Activated CD4-positive, alpha-beta memory T cell treated with anti-CD3 and anti-CD28 coated beads for 36 hours (primary cell): ENCODE results near the gene ARHGEF17. TPM values are rescaled to one million over a fixed set of nuclear protein-coding genes. Genes with fewer than 3 reads are reported as not detected.
A peak's percentile ranks its signal among the peaks of the same experiment; 100 is the strongest.

Experiments
- CTCF ChIA-PET: fragments of 350-600 bp; sonication (Branson Sonifier 250); formaldehyde crosslinking; loops from one replicate; lab custom pipeline; 2021; ENCODE audit warnings: antibody characterized with exemption, inconsistent platforms; lab: Charles Lee
- POLR2A ChIA-PET: fragments of 350-600 bp; sonication (Branson Sonifier 250); formaldehyde crosslinking; loops from one replicate; lab custom pipeline; 2021; ENCODE audit warnings: antibody characterized with exemption; lab: Charles Lee
- DNase-seq: peaks from one replicate; pipeline ENCODE4 v3.0.0-alpha.2; 2020
- H3K27ac Mint-ChIP-seq: one replicate; pipeline ENCODE4 v1.8.0; 2021; ENCODE audit warnings: mixed read lengths
- H3K27me3 Mint-ChIP-seq: one replicate; pipeline ENCODE4 v1.8.0; 2021; ENCODE audit warnings: mixed read lengths
- H3K36me3 Mint-ChIP-seq: one replicate; pipeline ENCODE4 v1.8.0; 2021; ENCODE audit warnings: mixed read lengths
- H3K4me1 Mint-ChIP-seq: one replicate; pipeline ENCODE4 v1.8.0; 2021; ENCODE audit warnings: low read depth, mixed read lengths
- H3K4me3 Mint-ChIP-seq: one replicate; pipeline ENCODE4 v1.8.0; 2021; ENCODE audit warnings: mild to moderate bottlenecking, mixed read lengths
- H3K9me3 Mint-ChIP-seq: one replicate; pipeline ENCODE4 v1.8.0; 2021; ENCODE audit warnings: mixed read lengths
- intact Hi-C: fragments of 100-400 bp; cut with micrococcal nuclease; formaldehyde crosslinking; loops from one replicate; pipeline ENCODE4 v1.15.1; 2023
- total RNA-seq, 2 experiments: library from RNA; stranded (reverse); gene quantifications; one replicate each; pipeline ENCODE4 v1.2.3, GENCODE V29; 2021

The ARHGEF17 gene
- total RNA-seq, 2 experiments from 2014 or later, result 0.07 TPM; not detected in 1

DNA sequence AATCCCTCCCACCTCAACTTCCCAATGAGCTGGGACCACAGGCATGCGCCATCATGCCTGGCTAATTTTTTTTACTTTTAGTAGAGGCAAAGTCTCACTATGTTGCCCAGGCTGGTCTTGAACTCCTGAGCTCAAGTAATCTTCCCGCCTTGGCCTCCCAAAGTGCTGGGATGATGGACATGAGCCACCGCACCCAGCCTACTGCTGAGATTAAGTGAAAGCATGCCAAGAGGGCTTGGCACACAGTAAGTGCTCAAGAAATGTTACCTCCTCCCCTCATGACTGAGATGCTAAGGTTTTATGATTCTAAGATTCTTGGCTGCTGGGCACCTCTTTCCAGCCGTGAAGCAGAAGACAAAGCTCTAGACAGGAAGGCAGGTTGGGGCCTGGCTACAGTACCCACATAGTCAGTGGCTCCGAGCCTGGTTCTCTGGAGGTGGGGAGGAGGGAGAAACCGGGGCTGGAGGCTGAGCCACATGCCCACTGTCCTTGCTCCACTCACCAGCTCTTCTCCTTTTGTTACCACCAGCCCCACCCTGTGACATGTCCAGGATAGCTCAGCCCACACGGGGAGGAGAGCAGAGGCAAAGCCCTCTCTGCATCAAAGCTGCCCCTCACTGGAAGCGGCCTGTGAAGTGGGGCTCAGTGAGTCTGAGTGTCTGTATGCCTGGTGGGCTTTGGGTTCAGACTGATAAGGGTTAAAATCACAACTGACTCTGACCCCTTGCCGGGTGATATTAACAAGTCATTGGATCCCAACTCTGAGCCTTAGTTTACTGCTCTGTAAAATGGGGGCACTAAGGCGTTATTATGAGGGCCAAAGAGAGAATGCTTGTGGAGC, 12.9 kb downstream of the ARHGEF17 start:
- ChIA-PET POLR2A (no interaction called here), CTCF (interaction anchor here (0.6 to 1.4 kb wide), 3 partner anchors 14 to 729 kb away, joined by 3 to 5 read pairs (median 3); no protein-coding TSS in a partner anchor)
- no peak for DNase-seq
- H3K4me3 Mint-ChIP-seq, result no peak overlapping the region
- H3K4me1 Mint-ChIP-seq, result peaks cover 6% of the 10 kb centered on the region
- H3K27me3 Mint-ChIP-seq, result no peaks in the 10 kb centered on the region
- intact Hi-C loops, result no loop called here
- no peak overlapping the region for H3K27ac Mint-ChIP-seq
- no peaks in the 10 kb centered on the region for H3K9me3 Mint-ChIP-seq
- no peaks in the 10 kb centered on the region for H3K36me3 Mint-ChIP-seq

GRCh38 chr11:73321604-73322381, 13.7 kb downstream of the ARHGEF17 start:
- intact Hi-C loops, result no loop called here

GRCh38 chr11:73322382-73323306, 14.6 kb downstream of the ARHGEF17 start:
- H3K27ac Mint-ChIP-seq, result no peak overlapping the region
- POLR2A ChIA-PET, result no interaction called here

More at GRCh38 chr11:73321604-73322381, 13.7 kb downstream of the ARHGEF17 start:
- POLR2A ChIA-PET, result no interaction called here
- no peak overlapping the region for H3K27ac Mint-ChIP-seq
- no peak overlapping the region for H3K4me3 Mint-ChIP-seq
- CTCF ChIA-PET, result interaction anchor here (0.5 to 2.5 kb wide), 5 partner anchors 14 to 730 kb away, joined by 3 to 11 read pairs (median 4); no protein-coding TSS in a partner anchor
- DNase-seq, result no peak
- no peaks in the 10 kb centered on the region for H3K9me3 Mint-ChIP-seq
- no peaks in the 10 kb centered on the region for H3K36me3 Mint-ChIP-seq
- H3K27me3 Mint-ChIP-seq, result no peaks in the 10 kb centered on the region
- H3K4me1 Mint-ChIP-seq, result peaks cover 6% of the 10 kb centered on the region

GRCh38 chr11:73323464-73323863, 15.4 kb downstream of the ARHGEF17 start:
- CTCF ChIA-PET, result interaction anchor here (1.6 to 2.5 kb wide), 3 partner anchors 12 to 27 kb away, joined by 4 to 11 read pairs (median 9); no protein-coding TSS in a partner anchor
- DNase-seq, result no peak
- POLR2A ChIA-PET, result no interaction called here
- peaks cover 6% of the 10 kb centered on the region for H3K4me1 Mint-ChIP-seq
- H3K27me3 Mint-ChIP-seq, result no peaks in the 10 kb centered on the region
- H3K36me3 Mint-ChIP-seq, result no peaks in the 10 kb centered on the region
- no peak overlapping the region for H3K4me3 Mint-ChIP-seq
- intact Hi-C loops, result no loop called here
- H3K9me3 Mint-ChIP-seq, result no peaks in the 10 kb centered on the region
- no peak overlapping the region for H3K27ac Mint-ChIP-seq

More at GRCh38 chr11:73322382-73323306, 14.6 kb downstream of the ARHGEF17 start:
- intact Hi-C loops, result no loop called here
- H3K4me1 Mint-ChIP-seq, result peaks cover 6% of the 10 kb centered on the region
- no peak for DNase-seq
- no peaks in the 10 kb centered on the region for H3K27me3 Mint-ChIP-seq
- CTCF ChIA-PET, result interaction anchor here (0.5 to 2.5 kb wide), 5 partner anchors 13 to 679 kb away, joined by 3 to 11 read pairs (median 4); no protein-coding TSS in a partner anchor
- no peaks in the 10 kb centered on the region for H3K36me3 Mint-ChIP-seq
- no peak overlapping the region for H3K4me3 Mint-ChIP-seq
- no peaks in the 10 kb centered on the region for H3K9me3 Mint-ChIP-seq

GRCh38 chr11:73324116-73324515, 16.0 kb downstream of the ARHGEF17 start:
- POLR2A ChIA-PET, result no interaction called here
- Mint-ChIP-seq H3K4me3 (no peak overlapping the region), H3K27ac (no peak overlapping the region), H3K9me3 (no peaks in the 10 kb centered on the region), H3K4me1 (peaks cover 6% of the 10 kb centered on the region), H3K27me3 (no peaks in the 10 kb centered on the region), H3K36me3 (no peaks in the 10 kb centered on the region)
- CTCF ChIA-PET, result interaction anchor here (2.5 kb wide), 1 partner anchor 11 kb away, joined by 11 read pairs; no protein-coding TSS in a partner anchor
- no peak for DNase-seq
- intact Hi-C loops, result no loop called here

GRCh38 chr11:73324665-73325035, 16.6 kb downstream of the ARHGEF17 start:
- DNase-seq, result no peak
- POLR2A ChIA-PET, result no interaction called here
- CTCF ChIA-PET, result interaction anchor here (2.5 kb wide), 1 partner anchor 11 kb away, joined by 11 read pairs; no protein-coding TSS in a partner anchor
- H3K9me3 Mint-ChIP-seq, result no peaks in the 10 kb centered on the region
- intact Hi-C loops, result no loop called here
- peaks cover 6% of the 10 kb centered on the region for H3K4me1 Mint-ChIP-seq
- no peak overlapping the region for H3K27ac Mint-ChIP-seq
- no peaks in the 10 kb centered on the region for H3K27me3 Mint-ChIP-seq
- H3K36me3 Mint-ChIP-seq, result no peaks in the 10 kb centered on the region
- H3K4me3 Mint-ChIP-seq, result no peak overlapping the region

DNA sequence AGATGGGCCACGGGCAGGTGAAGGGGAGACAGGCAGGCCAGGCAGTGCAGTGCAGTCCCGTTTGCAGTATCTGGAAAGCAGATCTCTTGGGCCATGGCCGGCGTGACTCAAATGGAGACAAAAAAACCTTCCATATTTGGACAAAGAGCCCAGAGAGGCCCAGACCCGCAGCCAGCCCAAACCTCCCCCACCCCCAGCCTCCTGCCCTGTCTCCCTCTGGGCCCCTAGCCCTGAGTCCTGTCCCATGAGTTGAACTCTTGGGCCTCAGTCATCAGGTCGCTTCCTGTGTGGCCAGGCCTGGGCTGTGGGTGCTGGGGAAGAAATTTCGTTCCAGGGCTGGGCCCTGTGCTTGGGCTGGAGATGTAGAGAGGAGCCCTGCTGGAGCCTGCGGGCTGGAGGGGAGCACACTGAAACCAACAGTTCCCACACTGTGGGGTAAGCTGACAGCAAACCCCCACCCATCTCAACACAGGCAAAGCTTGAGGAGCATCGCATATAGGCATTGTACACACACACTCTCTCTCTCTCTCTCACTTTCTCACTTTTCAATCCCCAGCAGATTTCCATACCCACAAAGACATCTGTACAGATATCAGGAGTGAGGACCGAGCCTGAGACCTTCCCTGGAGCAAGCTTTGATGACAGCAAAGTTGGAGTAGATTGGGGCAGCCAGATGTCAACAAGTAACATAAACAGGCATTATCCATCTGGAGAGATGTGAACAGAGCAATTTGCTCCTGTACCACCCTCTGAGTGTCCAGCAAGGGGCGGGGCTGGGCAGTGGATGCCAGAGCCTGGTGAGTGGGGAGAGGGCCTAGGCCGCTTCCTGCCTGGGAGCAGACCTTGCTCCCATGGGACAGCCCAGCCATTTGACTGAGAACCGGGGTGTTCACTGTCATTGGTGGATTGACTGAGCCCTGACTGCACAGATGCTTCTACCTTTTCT, 17.2 kb downstream of the ARHGEF17 start:
- no peaks in the 10 kb centered on the region for H3K9me3 Mint-ChIP-seq
- ChIA-PET CTCF (interaction anchor here (1.1 kb wide), 1 partner anchor 11 kb away, joined by 4 read pairs; no protein-coding TSS in a partner anchor), POLR2A (no interaction called here)
- H3K27ac Mint-ChIP-seq, result no peak overlapping the region
- H3K4me3 Mint-ChIP-seq, result no peak overlapping the region
- no peak for DNase-seq
- H3K4me1 Mint-ChIP-seq, result peaks cover 6% of the 10 kb centered on the region
- intact Hi-C loops, result no loop called here
- H3K27me3 Mint-ChIP-seq, result no peaks in the 10 kb centered on the region
- no peaks in the 10 kb centered on the region for H3K36me3 Mint-ChIP-seq

GRCh38 chr11:73326929-73327811, 19.1 kb downstream of the ARHGEF17 start:
- intact Hi-C loops, result no loop called here
- peak; percentile 24 for DNase-seq
- no peaks in the 10 kb centered on the region for H3K27me3 Mint-ChIP-seq
- no peak overlapping the region for H3K27ac Mint-ChIP-seq
- H3K9me3 Mint-ChIP-seq, result no peaks in the 10 kb centered on the region
- H3K36me3 Mint-ChIP-seq, result no peaks in the 10 kb centered on the region
- H3K4me1 Mint-ChIP-seq, result no peaks in the 10 kb centered on the region
- ChIA-PET CTCF (interaction anchor here (0.8 to 1.5 kb wide), 5 partner anchors 8 to 29 kb away, joined by 3 to 9 read pairs (median 3); no protein-coding TSS in a partner anchor), POLR2A (no interaction called here)
- no peak overlapping the region for H3K4me3 Mint-ChIP-seq

- Mint-ChIP-seq H3K4me1 (no peaks in the 10 kb centered on the region), H3K36me3 (no peaks in the 10 kb centered on the region), H3K4me3 (no peak overlapping the region), H3K27me3 (no peaks in the 10 kb centered on the region), H3K9me3 (no peaks in the 10 kb centered on the region), H3K27ac (no peak overlapping the region)
- no peak for DNase-seq
- CTCF ChIA-PET, result interaction anchor here (1.0 to 1.3 kb wide), 3 partner anchors 9 to 24 kb away, joined by 3 to 9 read pairs (median 4); no protein-coding TSS in a partner anchor
- POLR2A ChIA-PET, result no interaction called here
- intact Hi-C loops, result no loop called here
Observed at GRCh38 chr11:73327812-73328364, 19.8 kb downstream of the ARHGEF17 start.
